HUES6 (cell line): ENCODE results near the gene ZMYM2.

Source experiments
- H3K27ac ChIP-seq: 2 replicates; pipeline ENCODE4 v1.7.0; 2013; ENCODE audit warnings: low read depth, mild to moderate bottlenecking, low read length, inconsistent platforms
- H3K27me3 ChIP-seq: 2 replicates; pipeline ENCODE4 v1.6.1; 2013; ENCODE audit warnings: low read length; ENCODE audit not compliant: control insufficient read depth, insufficient read depth
- H3K36me3 ChIP-seq: 2 replicates; pipeline ENCODE4 v1.6.1; 2013; ENCODE audit warnings: low read length; ENCODE audit not compliant: control insufficient read depth, insufficient read depth
- H3K4me1 ChIP-seq: 2 replicates; pipeline ENCODE4 v1.6.1; 2013; ENCODE audit warnings: low read length; ENCODE audit not compliant: control insufficient read depth, insufficient read depth
- H3K4me3 ChIP-seq: 2 replicates; pipeline ENCODE4 v1.5.1; 2013; ENCODE audit warnings: low read depth, low read length
- H3K9ac ChIP-seq: one replicate; pipeline ENCODE4 v1.6.1; 2013; ENCODE audit warnings: mild to moderate bottlenecking, low read length
- H3K9me3 ChIP-seq: 2 replicates; pipeline ENCODE4 v1.6.1; 2013; ENCODE audit warnings: low read depth, low read length; ENCODE audit not compliant: control insufficient read depth, insufficient read depth

ZMYM2 gene

DNA sequence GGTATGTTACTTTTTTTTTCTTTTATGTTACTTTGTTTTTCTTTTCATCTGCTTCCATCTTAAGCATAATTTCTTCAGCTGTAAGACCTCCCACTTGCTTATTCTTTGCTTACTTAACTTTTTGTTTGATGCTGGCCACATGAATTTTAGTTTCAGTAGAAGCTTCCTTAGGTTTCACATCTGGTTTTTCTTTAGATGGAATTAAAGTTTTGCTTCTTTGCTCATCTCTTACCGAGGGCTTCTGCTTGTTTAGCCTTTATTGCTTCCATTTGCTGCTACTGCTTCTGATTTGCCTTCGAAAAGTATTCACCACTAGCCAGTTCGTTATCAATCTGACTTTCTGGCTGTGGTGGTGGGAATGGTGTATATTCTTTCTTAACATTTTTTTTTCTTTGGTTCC, 111.4 kb downstream of the ZMYM2 start:
- no peak overlapping the region for H3K4me3 ChIP-seq
- H3K9ac ChIP-seq = no peak overlapping the region
- no peaks in the 10 kb centered on the region for H3K9me3 ChIP-seq
- H3K27ac ChIP-seq = no peak overlapping the region
- no peaks in the 10 kb centered on the region for H3K27me3 ChIP-seq
- peaks cover 94% of the 10 kb centered on the region for H3K36me3 ChIP-seq
- no peaks in the 10 kb centered on the region for H3K4me1 ChIP-seq

DNA sequence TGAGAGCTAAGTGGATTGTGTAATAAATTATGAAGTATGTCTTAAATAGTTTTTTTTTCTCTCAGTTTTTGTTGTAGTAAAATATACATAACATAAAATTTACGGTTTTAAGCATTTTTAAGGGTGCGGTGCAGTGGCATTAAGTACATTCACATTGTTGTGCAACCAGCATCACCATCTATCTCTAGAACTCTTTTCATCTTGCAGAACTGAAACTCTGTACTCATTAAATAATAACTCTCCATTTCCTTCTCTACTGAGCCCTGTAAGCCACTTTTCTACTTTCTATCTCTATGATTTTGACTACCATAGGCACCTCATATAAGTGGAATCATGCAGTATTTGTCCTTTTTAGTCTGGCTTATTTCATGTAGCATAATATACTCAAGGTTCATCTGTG, 115.2 kb downstream of the ZMYM2 start:
- no peak overlapping the region for H3K9ac ChIP-seq
- H3K36me3 ChIP-seq = peaks cover 77% of the 10 kb centered on the region

DNA sequence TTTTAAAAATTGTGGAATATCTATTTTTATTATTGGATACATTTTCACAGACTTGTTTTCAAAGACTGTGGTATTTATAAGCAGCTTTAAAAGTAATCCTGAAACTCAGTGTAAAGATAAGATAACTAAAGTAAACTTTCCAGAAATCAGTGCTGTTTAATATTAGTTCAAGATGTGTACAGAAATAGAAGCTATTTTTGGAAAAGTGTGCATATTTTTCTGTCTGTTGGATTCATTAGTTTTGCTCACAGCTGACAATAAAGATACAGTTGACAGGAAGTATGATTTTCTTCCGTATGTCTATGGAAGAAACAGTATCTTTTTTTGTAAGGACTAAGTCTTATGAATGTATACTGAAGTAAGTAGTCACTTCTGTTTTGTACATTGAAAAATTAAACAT, 116.4 kb downstream of the ZMYM2 start:
- H3K4me3 ChIP-seq = no peak overlapping the region
- H3K27me3 ChIP-seq = no peaks in the 10 kb centered on the region
- no peaks in the 10 kb centered on the region for H3K4me1 ChIP-seq
- H3K36me3 ChIP-seq = peaks cover 69% of the 10 kb centered on the region
- H3K27ac ChIP-seq = no peak overlapping the region
- H3K9ac ChIP-seq = no peak overlapping the region
- H3K9me3 ChIP-seq = no peaks in the 10 kb centered on the region

More for the DNA sequence above, 115.2 kb downstream of the ZMYM2 start:
- H3K27ac ChIP-seq = no peak overlapping the region
- H3K4me3 ChIP-seq = no peak overlapping the region
- no peaks in the 10 kb centered on the region for H3K4me1 ChIP-seq
- H3K27me3 ChIP-seq = no peaks in the 10 kb centered on the region
- no peaks in the 10 kb centered on the region for H3K9me3 ChIP-seq

DNA sequence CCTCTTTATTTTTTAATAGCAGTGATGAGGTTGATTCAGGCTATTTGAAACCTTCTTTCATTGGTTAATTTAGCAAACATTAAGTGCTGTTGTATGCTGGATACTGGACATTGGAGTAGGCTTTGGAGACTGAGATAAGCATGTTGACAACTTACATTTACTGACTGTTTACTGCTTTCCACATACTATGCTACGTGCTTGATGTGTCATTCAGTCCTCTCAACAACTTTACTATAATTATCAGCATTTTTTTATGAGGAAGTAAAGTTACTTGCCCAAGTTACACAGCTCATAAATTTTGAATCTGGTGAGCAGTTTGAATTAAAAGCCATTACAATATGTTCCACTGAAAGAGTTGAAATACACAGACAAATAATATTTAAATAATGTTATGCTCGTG, 118.6 kb downstream of the ZMYM2 start:
- H3K36me3 ChIP-seq = peaks cover 69% of the 10 kb centered on the region
- no peak overlapping the region for H3K4me3 ChIP-seq
- H3K9ac ChIP-seq = no peak overlapping the region
- no peaks in the 10 kb centered on the region for H3K9me3 ChIP-seq
- H3K4me1 ChIP-seq = no peaks in the 10 kb centered on the region
- no peaks in the 10 kb centered on the region for H3K27me3 ChIP-seq
- H3K27ac ChIP-seq = no peak overlapping the region

DNA sequence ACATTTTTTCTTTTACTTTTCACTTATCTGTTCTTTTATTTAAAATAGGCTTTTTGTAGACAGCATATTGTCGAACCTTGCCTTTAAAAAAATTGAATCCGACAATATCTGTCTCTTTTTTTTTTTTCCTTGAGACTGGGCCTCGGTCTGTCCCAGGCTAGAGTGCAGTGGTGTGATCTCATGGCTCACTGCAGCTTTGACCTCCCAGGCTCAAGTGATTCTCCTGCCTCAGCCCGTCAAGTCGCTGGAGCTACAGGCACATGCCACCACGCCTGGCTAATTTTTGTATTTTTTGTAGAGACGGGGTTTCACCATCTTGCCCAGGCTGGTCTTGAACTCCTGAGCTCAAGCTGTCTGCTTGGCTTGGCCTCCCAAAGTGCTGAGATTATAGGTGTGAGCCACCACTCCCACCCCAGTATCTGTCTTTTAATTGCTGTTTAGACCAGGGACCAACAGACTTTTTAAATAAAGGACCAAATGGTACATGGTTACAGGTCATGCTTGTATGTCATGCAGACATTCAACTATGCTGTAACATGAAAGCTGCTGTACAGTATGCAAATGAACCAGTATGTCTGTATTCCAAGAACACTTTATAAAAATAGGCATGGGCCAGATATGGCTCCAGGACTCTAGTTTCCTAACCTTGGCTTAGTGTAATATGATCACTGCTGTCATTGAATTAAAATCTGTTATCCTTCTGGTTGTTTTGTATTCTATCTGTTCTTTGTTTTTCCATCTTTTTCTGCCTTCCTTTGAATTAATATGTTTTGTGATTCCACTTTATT, 122.0 kb downstream of the ZMYM2 start:
- H3K4me1 ChIP-seq = no peaks in the 10 kb centered on the region
- H3K9ac ChIP-seq = no peak overlapping the region
- H3K27me3 ChIP-seq = no peaks in the 10 kb centered on the region
- peaks cover 72% of the 10 kb centered on the region for H3K36me3 ChIP-seq
- no peak overlapping the region for H3K27ac ChIP-seq
- no peak overlapping the region for H3K4me3 ChIP-seq
- H3K9me3 ChIP-seq = no peaks in the 10 kb centered on the region

DNA sequence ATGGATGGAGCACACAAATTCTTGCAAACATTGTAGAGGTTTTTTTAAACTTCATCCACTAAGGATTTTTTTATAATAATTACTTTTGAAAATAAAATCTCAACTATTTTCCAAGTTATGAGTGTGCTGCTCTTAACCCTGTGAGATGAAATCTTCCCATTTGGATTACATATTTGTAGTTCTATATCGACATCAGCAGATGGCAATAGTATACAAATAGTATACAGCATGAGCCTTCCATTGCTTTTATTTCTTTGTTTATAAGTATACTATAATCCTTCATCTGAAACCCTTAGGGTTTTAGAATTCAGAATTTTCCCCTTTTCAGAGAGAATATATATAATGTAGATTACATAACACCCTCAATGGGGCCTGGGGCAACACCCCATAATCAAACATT, 131.8 kb downstream of the ZMYM2 start:
- Histone ChIP-seq H3K4me1 (no peaks in the 10 kb centered on the region; the same call in 1 of the 2 replicates), H3K9ac (no peak overlapping the region), H3K36me3 (peaks cover 20% of the 10 kb centered on the region), H3K4me3 (no peak overlapping the region), H3K27me3 (no peaks in the 10 kb centered on the region), H3K9me3 (no peaks in the 10 kb centered on the region), H3K27ac (no peak overlapping the region)

DNA sequence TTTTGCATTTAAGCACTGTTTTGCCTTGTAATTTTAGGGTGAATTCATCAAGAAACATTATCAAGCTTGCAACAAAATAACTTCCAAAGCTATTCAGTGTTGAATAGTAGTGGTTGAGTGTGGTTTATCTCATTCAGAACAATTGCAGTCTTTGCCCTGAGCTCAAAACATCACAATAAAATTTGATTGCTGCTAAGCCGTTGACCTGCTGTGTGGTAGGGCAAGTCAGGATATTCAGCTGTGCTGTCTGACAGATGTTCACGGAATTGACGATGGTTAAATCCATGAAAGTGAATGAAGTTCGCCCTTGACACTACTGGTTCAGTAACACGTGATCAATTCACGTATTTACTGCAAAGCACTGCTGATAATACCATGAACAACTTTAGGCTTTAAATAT, 135.4 kb downstream of the ZMYM2 start:
- H3K27ac ChIP-seq = no peak overlapping the region
- no peaks in the 10 kb centered on the region for H3K27me3 ChIP-seq
- H3K4me3 ChIP-seq = no peak overlapping the region
- H3K36me3 ChIP-seq = no peaks in the 10 kb centered on the region
- H3K9ac ChIP-seq = no peak overlapping the region
- H3K9me3 ChIP-seq = no peaks in the 10 kb centered on the region
- H3K4me1 ChIP-seq = peaks cover under 1% of the 10 kb centered on the region; the same call in 1 of the 2 replicates

DNA sequence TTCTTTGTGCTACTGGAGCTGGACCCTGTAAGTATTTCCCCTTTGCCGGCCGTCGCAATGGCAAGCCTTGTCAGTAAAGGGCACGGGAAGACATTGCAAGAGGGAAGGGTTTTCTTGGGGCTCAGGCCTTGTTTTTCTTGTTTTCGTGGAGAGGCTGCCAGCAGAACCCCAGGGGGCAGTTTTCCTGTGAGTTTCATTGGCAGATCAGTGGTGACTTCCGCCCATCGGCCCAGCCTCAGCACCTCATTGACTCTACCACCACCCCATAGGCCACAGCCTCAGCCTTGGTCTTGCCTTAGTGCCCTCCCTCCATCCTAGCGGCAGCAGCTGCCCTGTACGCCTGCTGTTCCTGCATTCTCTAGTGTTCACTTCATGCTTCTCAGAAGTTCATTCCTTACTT, 140.8 kb downstream of the ZMYM2 start:
- Histone ChIP-seq H3K27me3 (no peaks in the 10 kb centered on the region), H3K27ac (no peak overlapping the region), H3K9ac (no peak overlapping the region), H3K9me3 (no peaks in the 10 kb centered on the region), H3K4me1 (peaks cover 13% of the 10 kb centered on the region), H3K4me3 (no peak overlapping the region), H3K36me3 (no peaks in the 10 kb centered on the region)

DNA sequence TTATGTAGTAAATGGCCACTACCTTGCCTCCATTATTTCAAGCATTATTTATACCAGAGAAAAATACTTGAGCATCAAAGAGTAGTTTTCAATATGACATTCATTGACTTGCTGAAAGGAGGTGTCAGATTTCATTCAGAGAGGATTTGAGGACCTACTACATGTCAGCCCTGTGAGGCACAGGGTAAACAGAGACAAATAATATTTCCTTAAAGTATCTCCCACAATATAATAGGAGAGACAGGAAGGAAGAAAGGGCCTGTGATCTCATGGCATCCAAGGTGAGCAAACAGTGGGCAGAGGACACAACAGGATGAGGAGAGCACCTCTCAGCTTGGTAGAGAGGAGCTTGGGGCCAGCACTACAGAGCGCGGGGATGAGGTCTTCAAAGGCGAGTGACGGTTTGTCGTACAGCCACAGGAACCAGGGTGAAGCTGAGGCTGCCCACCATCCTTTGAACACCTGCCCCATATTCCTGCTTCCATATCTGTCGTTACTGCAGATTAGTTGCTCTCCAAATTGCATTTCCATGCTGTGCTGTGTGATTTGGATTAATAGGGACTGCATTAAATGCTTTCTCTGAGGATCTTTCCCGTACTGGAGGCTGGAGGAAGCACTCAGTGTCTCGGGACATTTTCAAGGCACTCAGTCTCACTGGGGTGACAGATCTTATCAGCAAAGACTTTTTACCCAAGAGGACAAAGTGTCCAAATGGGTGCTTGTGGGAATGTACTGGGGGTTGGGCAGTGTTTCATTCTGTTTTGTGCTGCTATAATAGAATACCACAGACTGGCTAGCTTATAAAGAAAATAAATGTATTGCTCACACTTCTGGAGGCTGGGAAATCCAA, 143.2 kb downstream of the ZMYM2 start:
- H3K4me3 ChIP-seq = no peak overlapping the region
- peaks cover 16% of the 10 kb centered on the region for H3K4me1 ChIP-seq
- no peak overlapping the region for H3K27ac ChIP-seq
- H3K9me3 ChIP-seq = no peaks in the 10 kb centered on the region
- no peaks in the 10 kb centered on the region; the same call in 1 of the 2 replicates for H3K27me3 ChIP-seq
- H3K9ac ChIP-seq = no peak overlapping the region
- H3K36me3 ChIP-seq = no peaks in the 10 kb centered on the region

DNA sequence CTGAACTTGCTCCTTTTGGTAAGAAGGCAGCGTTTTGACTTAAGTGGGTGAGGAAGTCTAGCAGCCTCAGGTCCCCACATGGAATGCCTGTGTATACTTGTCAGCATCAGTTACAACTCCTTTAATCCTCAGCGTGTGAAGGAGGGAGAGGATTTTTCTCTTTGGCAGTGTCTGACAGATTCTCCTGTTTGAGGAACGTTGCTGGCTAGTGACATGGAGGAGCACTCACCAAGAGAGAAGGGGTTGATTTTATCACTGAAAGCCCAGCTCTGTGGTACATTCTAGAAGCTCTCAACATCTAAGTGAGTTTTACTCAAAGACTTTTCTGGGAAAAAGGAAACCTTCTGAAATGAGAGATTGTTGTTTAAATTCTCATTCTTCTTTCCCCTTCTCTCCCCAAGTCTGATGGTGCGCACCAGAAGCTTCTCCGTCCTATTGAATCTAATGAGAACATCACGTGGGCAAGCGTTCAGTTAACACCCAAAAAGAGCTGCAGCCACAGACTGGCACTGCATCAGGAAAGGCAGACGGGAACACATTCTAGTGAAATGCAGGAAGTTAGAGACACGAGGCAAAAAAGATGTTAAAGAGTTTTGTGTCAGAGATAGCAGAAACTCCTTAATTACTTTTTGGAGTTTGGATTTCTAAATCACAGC, 144.1 kb downstream of the ZMYM2 start:
- Histone ChIP-seq H3K27ac (no peak overlapping the region), H3K9me3 (no peaks in the 10 kb centered on the region), H3K9ac (no peak overlapping the region), H3K36me3 (no peaks in the 10 kb centered on the region), H3K4me3 (no peak overlapping the region), H3K27me3 (no peaks in the 10 kb centered on the region; the same call in 1 of the 2 replicates), H3K4me1 (peaks cover 22% of the 10 kb centered on the region)
